ENCODE measurements around the gene SIRPA.

SIRPA gene

GRCh38 chr20:1875762-1876161 lies 19.4 kb upstream of the SIRPA start:
- no peaks in the 10 kb centered on the region for H3K36me3 ChIP-seq (replicated peaks)
- peaks cover 2% of the 10 kb centered on the region for H3K27me3 ChIP-seq (replicated peaks)
- TF ChIP-seq CTCF (IDR thresholded peaks at IDR 0.05; ENCODE audit: low read depth, low read length, missing control alignments), result no peak
- H3K4me3 ChIP-seq (ENCODE audit: low read depth, low read length), result no peak overlapping the region
- H3K27ac ChIP-seq, result no peak overlapping the region
- in situ Hi-C loops (cut with HindIII; ENCODE audit: low pct_ligation_motif_present, low sequenced_read_pairs), result no loop called here
- DNase-seq, result no peak

DNA sequence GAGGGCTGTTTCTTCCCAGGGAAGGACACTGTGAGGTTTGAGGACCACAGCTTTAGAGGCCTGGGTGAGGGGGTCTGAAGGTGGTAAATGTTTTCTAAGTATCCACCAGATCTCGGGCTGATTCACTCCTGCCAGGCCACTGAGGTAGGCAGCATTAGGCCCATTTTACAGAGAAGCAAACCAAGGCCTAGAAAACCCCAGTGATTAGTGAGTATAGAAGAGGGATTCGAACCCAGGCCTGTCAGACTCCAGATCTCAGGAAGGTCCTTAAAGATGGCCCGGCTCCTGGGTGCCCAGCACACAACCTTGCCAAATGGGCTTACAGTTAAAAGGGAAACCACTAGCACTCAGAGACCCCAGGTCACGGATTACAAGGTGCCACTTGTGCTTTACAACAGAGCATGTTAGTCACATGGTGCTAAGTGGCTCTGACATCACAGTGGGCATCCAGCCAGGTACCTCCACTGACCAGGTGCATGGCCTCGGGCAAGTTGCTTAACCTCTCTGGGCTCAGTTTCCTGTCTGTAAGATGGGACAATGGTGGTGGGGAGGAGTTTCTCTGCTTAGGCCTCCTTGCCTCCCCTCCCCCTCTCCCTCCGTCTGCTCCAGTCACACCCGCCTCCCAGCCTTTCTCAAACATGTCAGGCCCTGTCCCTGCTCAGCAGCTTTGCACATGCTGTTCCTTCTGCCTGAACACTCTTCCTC lies 18.8 kb upstream of the SIRPA start:
- in situ Hi-C loops (cut with HindIII; ENCODE audit: low pct_ligation_motif_present, low sequenced_read_pairs), result no loop called here
- Histone ChIP-seq H3K4me3 (ENCODE audit: low read depth, low read length) (no peak overlapping the region), H3K36me3 (replicated peaks) (no peaks in the 10 kb centered on the region), H3K27ac (no peak overlapping the region), H3K27me3 (replicated peaks) (peaks cover 2% of the 10 kb centered on the region)
- no peak for DNase-seq
- no peak for TF ChIP-seq CTCF (IDR thresholded peaks at IDR 0.05; ENCODE audit: low read depth, low read length, missing control alignments)

DNA sequence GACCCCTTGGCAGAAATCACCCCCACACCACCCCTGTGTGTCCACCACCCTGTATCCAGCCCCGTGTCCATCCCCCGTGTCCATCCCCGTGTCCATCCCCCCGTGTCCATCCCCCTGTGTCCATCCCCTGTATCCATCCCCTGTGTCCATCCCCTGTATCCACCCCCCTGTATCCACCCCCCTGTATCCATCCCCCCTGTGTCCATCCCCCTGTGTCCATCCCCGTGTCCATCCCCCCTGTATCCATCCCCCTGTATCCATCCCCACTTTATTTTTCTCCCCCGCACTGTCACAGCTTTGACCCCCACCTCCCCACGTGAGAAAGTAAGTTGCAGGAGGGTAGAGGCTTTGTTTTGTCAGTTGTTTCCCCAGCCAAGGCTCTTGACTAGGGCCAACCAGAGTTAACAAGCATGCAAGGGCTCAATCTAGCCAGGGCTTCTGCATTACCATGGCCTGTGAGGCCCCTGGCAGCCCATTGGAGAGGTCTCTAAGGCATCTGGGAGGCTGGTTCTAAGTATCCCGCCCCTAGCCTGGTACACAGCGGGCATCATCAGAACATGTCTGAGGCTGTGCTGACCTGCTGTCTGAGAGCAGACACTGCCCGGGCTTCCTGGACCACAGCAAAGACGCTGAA lies 18.1 kb upstream of the SIRPA start:
- no peaks in the 10 kb centered on the region for H3K36me3 ChIP-seq (replicated peaks)
- H3K27me3 ChIP-seq (replicated peaks), result peaks cover 4% of the 10 kb centered on the region
- H3K4me3 ChIP-seq (ENCODE audit: low read depth, low read length), result no peak overlapping the region
- no peak for DNase-seq
- TF ChIP-seq CTCF (IDR thresholded peaks at IDR 0.05; ENCODE audit: low read depth, low read length, missing control alignments), result no peak
- no peak overlapping the region for H3K27ac ChIP-seq
- in situ Hi-C loops (cut with HindIII; ENCODE audit: low pct_ligation_motif_present, low sequenced_read_pairs), result no loop called here

GRCh38 chr20:1877609-1878200 lies 17.5 kb upstream of the SIRPA start:
- Histone ChIP-seq H3K27ac (no peak overlapping the region), H3K27me3 (replicated peaks) (peaks cover 4% of the 10 kb centered on the region), H3K36me3 (replicated peaks) (no peaks in the 10 kb centered on the region), H3K4me3 (ENCODE audit: low read depth, low read length) (no peak overlapping the region)
- no peak for DNase-seq
- no peak for TF ChIP-seq CTCF (IDR thresholded peaks at IDR 0.05; ENCODE audit: low read depth, low read length, missing control alignments)
- in situ Hi-C loops (cut with HindIII; ENCODE audit: low pct_ligation_motif_present, low sequenced_read_pairs), result no loop called here

- Histone ChIP-seq H3K4me3 (ENCODE audit: low read depth, low read length) (no peak overlapping the region), H3K27ac (no peak overlapping the region), H3K36me3 (replicated peaks) (no peaks in the 10 kb centered on the region), H3K27me3 (replicated peaks) (peaks cover 11% of the 10 kb centered on the region)
- in situ Hi-C loops (cut with HindIII; ENCODE audit: low pct_ligation_motif_present, low sequenced_read_pairs), result no loop called here
- no peak for DNase-seq
- no peak for TF ChIP-seq CTCF (IDR thresholded peaks at IDR 0.05; ENCODE audit: low read depth, low read length, missing control alignments)
These were observed 15.8 kb upstream of the SIRPA start for GRCh38 chr20:1879369-1879768.

Measured in brain microvascular endothelial cell (primary cell).